WERI-Rb-1 (cell line): Measurements from ENCODE around the gene NSD2.

Source experiments
- DNase-seq: peaks from one replicate; pipeline ENCODE4 v3.0.0-alpha.2; 2020
- H3K27ac ChIP-seq: fragments of 250-450 bp; sonication (Bioruptor Pico); 2 replicates; pipeline ENCODE4 v1.5.1; 2020; ENCODE audit warnings: mild to moderate bottlenecking, moderate library complexity
- H3K27me3 ChIP-seq: fragments of 250-450 bp; sonication (Bioruptor Pico); 2 replicates; pipeline ENCODE4 v1.5.1; 2021; ENCODE audit warnings: mild to moderate bottlenecking, low read depth, moderate library complexity; ENCODE audit not compliant: insufficient read depth, severe bottlenecking
- H3K36me3 ChIP-seq: fragments of 250-450 bp; sonication (Bioruptor Pico); 2 replicates; pipeline ENCODE4 v1.5.1; 2020; ENCODE audit warnings: mild to moderate bottlenecking, moderate library complexity
- H3K4me3 ChIP-seq: 2 replicates; pipeline ENCODE4 v1.5.1; 2011; ENCODE audit warnings: low read depth, mild to moderate bottlenecking, control low read depth, low read length
- H3K9me3 ChIP-seq: fragments of 250-450 bp; sonication (Bioruptor Pico); 2 replicates; pipeline ENCODE4 v1.5.1; 2021; ENCODE audit warnings: mild to moderate bottlenecking, moderate library complexity; ENCODE audit not compliant: severe bottlenecking
- CTCF ChIP-seq: IDR thresholded peaks from 2 replicates; pipeline ENCODE4 v1.5.1; 2011; ENCODE audit warnings: low read depth, mild to moderate bottlenecking, control low read depth, inconsistent platforms, low read length

Gene NSD2

GRCh38 chr4:1928356-1929239 lies 57.4 kb downstream of the NSD2 start:
- TF ChIP-seq CTCF: no peak
- H3K4me3 ChIP-seq: no peak overlapping the region
- no peaks in the 10 kb centered on the region for H3K9me3 ChIP-seq
- no peak for DNase-seq
- H3K27ac ChIP-seq: no peak overlapping the region; the same call in 1 of the 2 replicates
- H3K27me3 ChIP-seq: no peaks in the 10 kb centered on the region
- H3K36me3 ChIP-seq: peaks cover 84% of the 10 kb centered on the region

- H3K27me3 ChIP-seq: no peaks in the 10 kb centered on the region
- no peak for TF ChIP-seq CTCF
- no peaks in the 10 kb centered on the region for H3K9me3 ChIP-seq
- no peak overlapping the region for H3K4me3 ChIP-seq
- peaks cover 97% of the 10 kb centered on the region for H3K36me3 ChIP-seq
- no peak for DNase-seq
- no peak overlapping the region for H3K27ac ChIP-seq
These were observed 61.5 kb downstream of the NSD2 start for GRCh38 chr4:1932736-1933135.

- no peak overlapping the region for H3K4me3 ChIP-seq
- no peaks in the 10 kb centered on the region for H3K27me3 ChIP-seq
- DNase-seq: no peak
- H3K36me3 ChIP-seq: peaks cover 94% of the 10 kb centered on the region
- H3K27ac ChIP-seq: no peak overlapping the region
- no peaks in the 10 kb centered on the region for H3K9me3 ChIP-seq
- no peak for TF ChIP-seq CTCF
These were observed 62.5 kb downstream of the NSD2 start for GRCh38 chr4:1933700-1934099.

- Histone ChIP-seq H3K27ac (no peak overlapping the region), H3K27me3 (no peaks in the 10 kb centered on the region), H3K36me3 (peaks cover 94% of the 10 kb centered on the region), H3K9me3 (no peaks in the 10 kb centered on the region), H3K4me3 (no peak overlapping the region)
- no peak for TF ChIP-seq CTCF
- no peak for DNase-seq
These were observed 66.4 kb downstream of the NSD2 start for GRCh38 chr4:1937550-1937949.

GRCh38 chr4:1938027-1938426 lies 66.8 kb downstream of the NSD2 start:
- H3K27ac ChIP-seq: no peak overlapping the region
- peaks cover 94% of the 10 kb centered on the region for H3K36me3 ChIP-seq
- no peak for DNase-seq
- no peaks in the 10 kb centered on the region for H3K9me3 ChIP-seq
- no peaks in the 10 kb centered on the region for H3K27me3 ChIP-seq
- no peak overlapping the region for H3K4me3 ChIP-seq
- no peak for TF ChIP-seq CTCF
